GM18498 (cell line): Measurements from ENCODE around the gene NEK6.

Source experiments
- ATAC-seq: cut with Tn5 transposase; IDR thresholded peaks from one replicate; pipeline ENCODE4 v1.9.1; 2021; ENCODE audit warnings: mild to moderate bottlenecking, moderate library complexity; ENCODE audit not compliant: unreplicated experiment

The NEK6 gene

DNA sequence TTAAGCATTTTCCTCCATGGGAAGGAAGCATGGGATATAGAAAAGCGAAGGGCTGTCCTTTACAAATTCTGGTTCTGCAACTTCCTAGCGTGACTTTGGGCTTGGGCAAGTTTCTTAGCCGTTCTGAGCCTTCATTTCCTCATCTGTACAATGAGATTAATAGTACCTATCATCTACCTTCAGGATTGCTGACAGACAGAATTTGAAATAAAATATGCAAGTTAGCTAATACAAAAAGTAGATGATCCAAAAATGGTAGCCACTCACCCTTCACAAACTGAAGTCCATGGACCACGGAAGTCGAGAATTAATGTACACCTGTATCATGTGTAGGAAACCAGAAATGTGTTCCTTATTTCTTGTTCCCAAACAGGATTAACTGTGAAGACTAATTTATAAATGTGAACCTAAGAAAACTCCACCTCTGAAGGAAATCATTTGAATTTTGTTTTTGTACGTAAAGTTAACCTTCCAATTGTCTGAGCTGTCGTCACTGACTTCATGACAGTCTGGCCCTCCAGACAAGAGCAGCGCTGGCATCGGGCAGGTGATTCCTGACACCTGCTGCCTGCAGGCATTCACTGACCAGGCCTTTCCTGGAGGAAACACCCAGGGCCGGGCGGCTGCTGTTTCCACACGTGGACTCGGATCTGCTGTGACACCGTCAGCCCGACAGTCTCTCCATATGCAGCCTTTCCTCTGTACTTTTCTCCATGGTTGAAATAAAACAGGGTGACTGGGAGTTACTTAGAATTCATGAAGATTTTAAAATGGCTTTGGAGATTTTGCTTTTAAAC is 94.1 kb downstream of the NEK6 start:
- no peak for ATAC-seq

DNA sequence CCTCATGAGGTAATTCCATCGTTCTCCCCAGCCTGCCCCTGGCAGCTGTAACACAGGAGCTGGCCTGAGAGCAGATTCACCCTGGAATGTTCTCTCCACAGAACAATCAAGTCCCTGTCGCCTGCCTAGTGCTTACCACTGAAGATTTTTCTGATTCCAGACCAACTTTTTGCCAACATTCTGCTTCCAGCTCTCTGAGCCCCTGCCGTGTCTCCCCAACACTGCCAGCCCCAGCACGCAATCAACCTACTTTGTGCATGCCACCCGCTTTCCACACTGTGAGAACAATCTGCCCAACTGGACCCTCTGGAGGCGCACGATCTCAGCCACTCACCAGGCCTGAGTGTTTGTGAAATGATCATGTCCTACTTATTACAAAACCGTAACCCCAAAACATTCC is 94.9 kb downstream of the NEK6 start:
- no peak for ATAC-seq

DNA sequence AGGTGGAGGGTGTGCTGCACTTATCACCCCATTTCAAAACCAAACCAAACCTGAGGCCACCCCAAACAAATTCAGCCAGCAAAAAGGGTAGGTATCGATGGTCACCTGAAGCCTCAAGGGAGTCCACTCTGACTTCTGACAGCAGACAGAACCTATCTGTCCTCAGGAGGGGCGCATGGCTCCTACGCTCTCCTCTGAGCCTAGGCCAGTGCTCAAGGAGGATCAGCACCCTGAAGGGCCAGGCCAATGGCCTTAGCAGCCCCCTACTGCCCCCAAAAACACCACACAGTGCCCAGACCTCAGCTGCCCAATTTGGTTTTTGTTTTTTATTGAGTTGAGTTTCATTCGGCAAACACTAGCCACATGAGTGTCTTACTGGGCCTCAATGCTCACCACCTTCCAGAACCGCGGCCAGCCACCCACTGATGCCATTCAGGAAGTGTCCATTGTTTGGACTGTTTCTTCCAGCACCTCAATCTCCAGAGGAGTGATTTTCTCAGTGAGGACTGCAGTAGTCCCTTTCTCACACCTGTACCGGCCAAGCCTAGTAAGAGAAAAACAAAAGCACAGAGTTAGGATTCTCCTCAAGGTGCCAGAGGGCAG is 95.5 kb downstream of the NEK6 start:
- ATAC-seq, result no peak

DNA sequence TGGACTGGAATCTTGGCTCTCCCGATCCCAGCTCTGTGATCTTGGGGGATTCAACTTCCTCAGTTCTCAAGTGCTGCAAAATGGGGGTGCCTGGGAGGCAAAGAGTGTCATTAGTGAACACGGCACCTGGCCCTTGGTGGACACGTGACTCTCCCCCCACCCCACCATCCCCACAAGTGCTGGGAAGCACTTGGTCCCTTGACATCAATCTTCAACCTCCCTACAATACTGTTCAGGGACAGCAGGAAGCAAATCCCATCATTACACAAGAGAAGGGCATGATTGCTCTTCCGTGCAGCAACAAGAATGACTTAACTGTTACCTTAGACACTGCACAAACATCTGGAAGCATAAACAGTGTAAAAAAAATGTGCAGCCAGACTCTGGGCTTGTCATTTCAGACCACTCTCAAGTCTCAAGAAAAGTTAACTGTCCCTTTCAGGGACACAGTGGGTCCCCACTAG is 96.1 kb downstream of the NEK6 start:
- no peak for ATAC-seq

DNA sequence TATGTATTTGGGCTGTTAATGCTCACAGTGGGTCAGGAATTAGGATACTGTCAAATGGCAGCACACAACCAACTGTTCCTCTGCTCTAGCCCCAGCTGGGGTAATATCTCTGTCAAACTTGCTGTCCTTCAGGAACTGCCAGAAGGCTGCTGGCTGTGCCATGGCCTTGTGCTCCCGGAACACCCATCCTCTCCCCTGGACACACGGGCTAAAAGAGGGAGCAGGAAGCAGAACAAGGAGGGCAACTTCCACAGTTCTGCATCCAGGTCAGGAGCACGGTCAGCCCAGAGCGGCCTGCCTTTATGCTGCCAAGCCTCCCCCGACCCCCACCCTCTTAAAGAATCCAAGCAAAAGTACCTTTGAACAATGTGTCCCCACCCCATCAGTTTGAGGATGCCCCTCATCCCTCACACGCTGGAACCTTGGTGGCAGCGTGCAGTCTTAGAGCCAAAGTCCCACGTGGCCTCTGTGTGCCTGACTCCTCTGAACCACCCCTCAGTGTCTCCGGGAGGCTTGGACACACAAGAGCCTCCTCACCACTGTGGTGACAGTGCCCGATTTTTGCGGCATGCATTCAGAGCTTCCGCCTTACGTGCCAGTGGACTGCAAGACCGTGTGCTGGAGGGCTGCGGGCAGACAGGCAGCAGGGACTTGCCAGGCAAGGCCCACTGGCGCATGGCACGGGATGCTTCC is 96.7 kb downstream of the NEK6 start:
- ATAC-seq, result no peak

DNA sequence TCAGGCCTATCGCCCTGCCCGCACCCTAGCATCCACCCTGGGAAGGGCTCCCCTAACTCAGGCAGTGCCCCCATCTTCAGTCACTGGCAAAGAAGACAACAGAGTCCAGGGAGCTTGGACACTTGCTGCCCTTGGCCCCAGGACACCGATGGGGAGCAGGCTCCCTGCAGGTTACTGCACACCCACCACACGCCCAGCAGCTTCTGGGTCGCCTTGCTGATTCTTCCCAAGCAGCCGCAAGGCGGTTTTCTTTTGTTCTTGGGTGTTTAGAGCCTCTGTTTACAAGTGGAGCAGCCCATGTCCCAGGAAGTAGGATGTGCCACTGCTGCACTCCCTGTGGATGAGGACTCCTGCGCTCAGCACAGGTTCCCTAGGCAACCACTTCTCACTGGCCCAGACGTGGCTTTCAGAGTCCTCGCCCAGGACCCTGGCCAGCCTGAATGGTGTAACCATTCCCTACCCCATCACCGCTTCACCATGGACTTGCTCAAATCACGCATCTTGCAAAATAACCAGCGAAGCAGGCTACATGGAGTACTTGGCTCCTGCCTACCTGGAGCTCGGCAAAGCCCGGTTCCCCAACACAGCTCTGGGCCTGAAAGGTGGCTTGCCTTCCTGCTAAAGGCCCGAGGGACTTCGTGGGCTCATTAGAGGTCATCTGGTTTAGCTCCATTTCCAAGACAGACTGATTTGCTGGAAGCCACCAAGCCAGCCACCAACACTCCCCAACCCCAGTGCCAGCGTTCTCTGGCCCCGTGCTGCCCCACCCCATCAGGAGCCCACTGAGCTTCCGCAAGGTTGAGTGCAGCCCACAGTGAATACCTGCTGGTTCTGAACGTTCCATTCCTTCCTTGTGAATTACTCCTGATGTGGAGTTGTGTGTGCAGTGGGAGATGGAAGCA is 97.5 kb downstream of the NEK6 start:
- no peak for ATAC-seq

DNA sequence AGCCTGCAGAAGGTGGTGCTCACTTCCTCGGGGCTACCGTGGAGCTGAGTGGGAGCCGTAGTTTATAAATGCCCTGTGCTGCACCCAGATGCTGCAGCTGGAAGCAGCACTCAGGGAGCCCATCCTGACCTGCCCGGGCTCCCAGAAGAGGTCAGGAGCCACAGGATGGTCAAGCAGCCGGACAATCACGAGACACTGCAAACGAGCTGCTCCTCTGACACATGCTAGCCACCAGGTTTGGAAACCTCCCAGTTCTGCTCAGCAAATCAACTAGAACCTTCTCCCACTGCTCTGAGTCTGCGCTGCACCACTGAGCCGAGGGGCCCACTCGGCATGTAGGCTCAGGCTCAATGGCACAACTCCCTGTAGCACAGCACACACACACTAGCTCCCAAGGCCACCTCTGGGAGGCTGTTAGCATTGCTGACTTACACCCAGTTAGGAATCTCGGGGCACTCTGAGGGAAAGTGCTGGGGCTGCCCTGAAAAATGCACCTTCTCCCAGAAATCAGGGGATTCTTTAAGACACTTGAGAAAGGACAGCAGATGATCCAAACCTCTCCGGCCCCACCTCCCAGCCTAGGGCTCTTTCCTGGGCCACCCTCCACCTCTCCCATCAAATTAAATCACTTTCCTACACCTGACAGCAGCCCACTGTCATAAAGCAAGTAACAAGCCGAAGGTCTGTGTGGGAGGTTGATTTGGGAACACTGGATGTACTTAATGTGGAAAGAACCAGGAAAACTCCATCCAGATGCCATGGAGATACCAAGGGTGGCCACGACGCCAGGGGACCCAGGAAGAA is 98.4 kb downstream of the NEK6 start:
- ATAC-seq, result no peak

DNA sequence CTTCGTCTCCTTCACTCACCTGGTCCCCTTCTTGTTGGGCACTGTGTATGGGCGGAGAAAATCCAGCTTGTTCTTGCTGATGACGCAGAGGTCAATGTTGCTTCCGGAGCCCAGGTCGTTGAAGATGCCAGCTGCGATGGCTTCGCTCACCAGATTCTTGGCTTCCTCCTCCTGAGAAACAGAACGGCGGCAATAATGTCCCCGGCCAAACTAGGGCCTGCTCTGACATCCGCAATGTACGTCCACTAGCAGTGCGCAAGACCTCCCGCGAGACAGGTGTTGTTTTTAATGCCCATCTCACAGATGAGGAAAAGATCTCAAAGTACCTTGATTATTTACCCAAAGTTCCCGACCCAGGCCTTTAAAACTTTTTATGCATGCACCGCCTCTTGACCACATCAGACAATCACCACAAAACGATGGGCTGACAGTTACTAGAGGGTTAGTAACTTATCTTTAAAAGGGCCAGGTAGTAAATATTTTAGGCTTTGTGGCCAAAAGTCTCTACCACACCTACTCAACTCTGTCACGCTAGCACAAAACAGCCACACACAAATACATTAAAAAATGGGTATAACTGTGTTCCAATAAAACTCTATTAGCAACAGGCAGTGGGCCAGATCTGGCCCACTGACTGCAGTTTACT is 99.1 kb downstream of the NEK6 start:
- ATAC-seq, result no peak

DNA sequence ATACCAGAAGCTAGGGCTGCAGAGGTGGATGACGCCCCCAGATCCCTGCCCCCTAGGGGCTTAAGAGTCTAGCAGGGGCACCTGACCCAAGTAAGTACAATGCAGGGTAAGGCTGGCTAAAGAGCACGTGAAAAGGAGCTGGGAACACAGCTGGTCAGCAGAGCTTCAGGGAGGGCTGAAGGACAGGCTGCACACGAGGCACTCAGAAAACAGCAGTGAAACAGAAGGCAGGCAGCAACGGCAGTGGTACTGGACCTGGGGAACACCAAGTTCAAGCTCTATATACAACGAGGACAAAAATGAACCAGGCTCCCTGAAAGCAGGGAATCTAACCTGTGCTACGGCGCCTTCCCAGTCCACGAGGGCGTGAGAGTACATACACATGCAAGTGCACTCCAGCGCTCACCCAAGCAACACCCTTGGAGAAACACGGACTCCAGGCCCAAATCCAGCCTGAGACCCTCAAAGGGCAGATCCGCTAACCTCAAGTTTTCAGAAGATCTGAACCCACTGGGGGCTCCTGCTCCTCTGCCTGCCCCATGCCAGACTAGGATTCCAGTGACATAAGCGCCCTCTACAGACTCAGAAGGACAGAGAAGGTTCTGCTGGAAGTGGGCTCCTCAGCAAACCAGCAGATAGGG is 100.1 kb downstream of the NEK6 start:
- ATAC-seq, result no peak

DNA sequence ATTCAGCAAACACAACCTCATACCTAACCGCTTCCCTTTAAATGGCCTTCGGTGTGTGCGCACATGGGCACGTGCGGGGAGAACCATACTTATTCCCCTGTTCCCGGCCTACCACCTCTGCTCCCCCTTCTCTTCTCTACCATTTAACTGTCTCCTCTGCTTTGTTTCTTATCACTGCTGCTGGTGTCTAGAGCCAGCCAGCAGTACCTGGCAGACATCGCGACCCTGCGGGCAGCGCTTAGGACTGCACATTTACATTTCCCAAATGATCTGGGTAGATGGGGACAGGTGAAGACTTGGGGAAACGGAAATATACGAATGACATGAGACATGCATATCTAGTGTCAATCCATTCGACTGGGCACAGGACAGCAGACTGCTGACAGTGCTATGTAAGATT is 100.9 kb downstream of the NEK6 start:
- no peak for ATAC-seq

DNA sequence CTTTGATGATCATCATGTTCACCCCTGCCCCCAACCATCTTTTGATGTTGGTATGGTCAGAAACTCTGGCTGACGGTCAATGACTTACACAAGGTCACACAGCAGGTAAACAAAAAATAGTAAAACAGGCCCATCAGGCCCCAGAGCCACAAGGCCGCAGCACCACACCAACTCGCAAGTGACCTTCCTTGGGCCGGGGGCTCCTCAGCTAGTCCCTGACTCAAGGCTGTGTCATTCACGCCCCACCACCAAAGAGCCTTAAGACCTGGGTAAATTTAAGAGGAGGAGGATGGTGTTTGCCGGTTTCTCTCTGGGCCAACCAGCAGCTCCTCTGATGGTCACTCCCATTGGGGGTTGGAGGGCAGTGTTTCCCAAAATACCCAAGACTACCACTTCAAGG is 101.7 kb downstream of the NEK6 start:
- no peak for ATAC-seq

DNA sequence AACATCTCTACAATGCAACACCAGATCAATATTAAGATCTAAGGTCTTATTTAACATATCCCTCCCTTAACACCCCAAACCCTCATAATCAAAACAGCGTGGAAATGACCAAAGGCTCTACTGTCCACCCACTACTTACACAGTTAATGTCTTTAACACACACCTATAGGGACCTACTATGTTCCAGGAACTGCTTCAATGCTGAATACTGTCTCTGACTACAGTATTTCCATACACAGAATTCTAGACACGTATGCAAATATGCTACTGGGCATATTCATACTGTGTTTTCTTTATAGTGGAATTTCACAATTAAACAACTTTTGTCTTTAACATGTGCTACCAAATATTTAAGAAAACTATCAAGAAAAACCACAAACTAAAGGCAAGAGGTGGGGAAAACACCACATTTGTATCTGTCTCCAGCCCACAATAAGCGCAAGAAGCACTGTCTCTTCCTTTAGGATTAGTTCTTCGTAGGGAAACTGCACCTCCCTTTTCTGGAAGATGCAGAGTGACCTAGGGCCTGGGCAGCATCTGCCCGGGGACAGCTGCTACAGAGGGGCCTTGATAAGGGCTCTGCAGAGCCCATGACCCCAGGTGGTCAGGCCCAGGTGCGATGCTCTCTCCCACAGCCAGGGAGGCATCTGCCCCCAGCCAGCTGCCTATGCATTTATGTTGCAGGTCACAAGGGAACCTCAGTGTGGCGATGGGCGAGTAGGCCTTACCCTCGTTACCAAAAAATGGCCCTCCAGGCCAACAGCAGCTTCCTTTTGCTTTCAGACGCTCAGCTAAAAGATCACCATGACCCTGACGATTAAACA is 102.3 kb downstream of the NEK6 start:
- ATAC-seq, result no peak

DNA sequence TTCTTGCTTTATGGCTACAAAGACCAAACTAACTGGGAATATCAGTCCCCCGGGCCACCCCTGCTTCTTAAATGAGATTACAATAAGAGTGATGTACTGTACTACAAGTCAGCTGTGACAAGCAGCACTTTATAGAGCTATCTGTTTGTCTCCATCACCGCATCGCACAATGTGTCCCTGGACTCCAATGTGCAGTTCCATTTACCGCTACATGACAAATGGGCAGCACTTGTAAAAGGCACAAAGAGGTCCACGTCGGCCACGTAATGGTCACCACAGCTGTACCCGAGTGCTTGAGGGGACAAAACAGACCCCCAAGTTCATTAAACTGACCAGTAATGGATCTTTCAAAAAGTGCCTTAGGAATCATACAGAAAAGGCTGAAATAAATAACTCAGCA is 103.4 kb downstream of the NEK6 start:
- no peak for ATAC-seq

DNA sequence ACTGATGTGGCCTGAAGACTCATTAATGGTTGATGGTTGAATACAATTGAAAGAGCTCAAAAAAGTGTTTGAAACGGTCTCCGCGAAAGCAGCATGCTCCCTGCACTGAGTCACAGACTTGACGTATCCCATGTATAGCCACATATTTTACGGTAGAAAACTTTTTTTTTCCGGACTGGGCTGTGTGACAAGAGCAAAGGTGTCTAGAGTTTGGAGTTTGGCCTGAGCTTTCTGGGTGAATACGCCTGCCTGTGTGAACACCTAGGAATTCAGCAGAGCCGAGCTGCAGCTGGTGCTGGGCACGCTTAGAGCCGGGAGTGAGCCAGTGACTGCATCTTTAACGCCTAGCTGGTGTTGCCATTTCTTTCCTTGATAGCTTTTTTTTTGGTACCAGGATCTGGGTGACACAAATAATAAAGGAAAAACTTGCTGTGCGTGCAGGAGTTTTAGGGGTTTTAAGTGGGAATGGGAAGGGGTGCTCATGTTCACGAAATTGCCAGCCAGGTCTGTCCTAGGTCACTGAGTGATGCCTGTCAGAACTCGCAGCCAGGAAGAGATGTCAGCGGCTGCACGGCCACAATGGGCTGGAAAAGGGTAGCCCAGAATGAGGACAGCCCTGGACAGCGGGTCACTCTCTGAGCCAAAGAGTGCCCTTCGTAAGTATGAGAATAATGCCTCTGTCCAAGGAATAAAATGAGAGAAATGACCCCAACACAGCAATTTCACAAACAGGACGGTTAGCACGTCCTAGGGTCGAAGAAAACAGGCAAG is 105.8 kb downstream of the NEK6 start:
- ATAC-seq, result no peak

DNA sequence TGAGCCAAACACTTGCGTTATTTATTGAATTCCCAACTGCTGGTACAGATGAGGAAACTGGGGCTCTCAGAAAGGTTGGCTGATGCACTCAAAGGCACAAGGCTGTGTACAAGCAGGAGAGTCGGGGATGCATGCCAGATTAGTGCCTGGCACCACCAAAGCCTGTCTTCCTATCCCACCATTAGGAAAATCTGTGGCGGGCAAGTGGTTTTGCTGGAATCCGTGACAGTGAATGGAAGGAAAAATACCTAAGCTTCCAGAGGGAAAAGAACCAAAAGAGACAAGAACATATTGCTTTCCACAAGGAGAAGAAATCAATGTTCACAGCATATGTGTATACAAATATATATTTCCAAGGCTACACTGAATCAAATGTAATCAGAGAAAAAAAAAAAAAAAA is 106.4 kb downstream of the NEK6 start:
- ATAC-seq, result no peak

DNA sequence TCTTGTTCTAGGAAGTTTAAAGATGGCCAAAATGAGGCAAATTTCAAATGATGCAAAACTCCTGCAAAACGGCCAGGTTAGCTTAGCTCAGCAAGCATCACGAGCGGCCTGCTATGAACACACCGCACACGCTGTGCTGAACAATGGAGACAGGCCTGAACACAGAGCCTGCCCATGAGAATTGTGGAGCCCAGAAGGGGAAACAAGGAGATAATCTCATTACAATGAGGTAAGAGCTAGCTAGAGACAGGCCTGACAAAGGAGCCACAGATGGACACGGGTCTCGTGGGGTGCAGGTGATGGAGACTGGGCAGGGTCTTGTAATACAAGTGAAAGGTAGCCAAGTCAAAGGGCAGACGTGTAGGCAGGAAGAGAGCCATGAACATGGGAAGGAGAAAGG is 107.3 kb downstream of the NEK6 start:
- ATAC-seq, result no peak

DNA sequence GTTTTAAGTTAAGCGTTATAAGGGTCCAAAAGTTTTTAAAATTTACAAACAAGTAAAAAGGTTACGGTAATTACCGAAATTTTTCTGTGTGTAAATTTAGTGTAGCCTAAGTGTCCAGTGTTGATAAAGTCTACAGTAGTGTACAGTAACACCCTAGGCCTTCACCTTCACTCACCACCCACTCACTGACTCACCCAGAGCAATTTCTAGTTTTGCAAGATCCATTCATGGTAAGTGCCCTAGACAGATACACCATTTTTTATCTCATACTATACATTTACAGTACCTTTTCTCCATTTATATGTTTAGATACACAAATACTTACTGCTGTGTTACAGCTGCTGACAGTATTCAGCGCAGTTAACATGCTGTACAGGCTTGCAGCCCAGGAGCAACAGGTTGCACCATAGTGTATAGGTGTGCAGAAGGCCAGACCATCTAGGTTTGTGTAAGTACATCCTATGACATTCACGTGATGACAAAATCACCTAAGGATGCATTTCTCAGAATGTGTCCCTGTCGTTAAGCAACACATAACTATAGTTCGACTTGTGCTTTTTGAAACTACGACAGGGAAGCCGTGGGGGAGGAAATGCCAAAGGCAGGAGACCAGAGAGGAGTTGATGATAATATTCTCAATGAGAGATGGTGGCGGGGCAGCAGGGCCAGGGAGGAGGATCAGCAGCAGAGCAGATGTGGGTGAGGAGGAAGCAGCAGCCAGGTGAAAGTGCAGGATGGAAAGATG is 108.9 kb downstream of the NEK6 start:
- no peak for ATAC-seq
